ENCODE results near the gene PSMD3.

DNA sequence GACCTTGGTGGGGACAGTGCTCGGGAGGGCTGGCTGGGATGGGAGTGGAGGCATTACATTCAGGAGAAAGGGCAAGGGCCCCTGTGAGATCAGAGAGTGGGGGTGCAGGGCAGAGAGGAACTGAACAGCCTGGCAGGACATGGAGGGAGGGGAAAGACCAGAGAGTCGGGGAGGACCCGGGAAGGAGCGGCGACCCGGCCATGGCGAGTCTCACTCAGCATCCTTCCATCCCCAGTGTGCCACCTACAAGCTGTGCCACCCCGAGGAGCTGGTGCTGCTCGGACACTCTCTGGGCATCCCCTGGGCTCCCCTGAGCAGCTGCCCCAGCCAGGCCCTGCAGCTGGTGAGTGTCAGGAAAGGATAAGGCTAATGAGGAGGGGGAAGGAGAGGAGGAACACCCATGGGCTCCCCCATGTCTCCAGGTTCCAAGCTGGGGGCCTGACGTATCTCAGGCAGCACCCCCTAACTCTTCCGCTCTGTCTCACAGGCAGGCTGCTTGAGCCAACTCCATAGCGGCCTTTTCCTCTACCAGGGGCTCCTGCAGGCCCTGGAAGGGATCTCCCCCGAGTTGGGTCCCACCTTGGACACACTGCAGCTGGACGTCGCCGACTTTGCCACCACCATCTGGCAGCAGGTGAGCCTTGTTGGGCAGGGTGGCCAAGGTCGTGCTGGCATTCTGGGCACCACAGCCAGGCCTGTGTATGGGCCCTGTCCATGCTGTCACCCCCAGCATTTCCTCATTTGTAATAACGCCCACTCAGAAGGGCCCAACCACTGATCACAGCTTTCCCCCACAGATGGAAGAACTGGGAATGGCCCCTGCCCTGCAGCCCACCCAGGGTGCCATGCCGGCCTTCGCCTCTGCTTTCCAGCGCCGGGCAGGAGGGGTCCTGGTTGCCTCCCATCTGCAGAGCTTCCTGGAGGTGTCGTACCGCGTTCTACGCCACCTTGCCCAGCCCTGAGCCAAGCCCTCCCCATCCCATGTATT lies 35.7 kb downstream of the PSMD3 start:
- TF ChIP-seq EZH2 (IDR thresholded peaks at IDR 0.05) (no peak), FOXP2 (optimal IDR thresholded peaks at IDR 0.05; ENCODE audit: control extremely low read depth, extremely low read length, insufficient read depth) (no peak), POLR2AphosphoS5 (IDR thresholded peaks at IDR 0.05; ENCODE audit: borderline replicate concordance, low read depth, low read length) (no peak)

Data from SK-N-MC (cell line).